Vagina (tissue), 2 donors: ENCODE data around the gene COL18A1.

Experiments used
- POLR2A ChIP-seq, 2 donors: fragments of 450-650 bp; IDR thresholded peaks; one replicate each; pipeline ENCODE4 v1.6.1; 2017; ENCODE audit warnings: antibody characterized with exemption in 2 of 2, mild to moderate bottlenecking in 2 of 2, moderate library complexity in 2 of 2
- TF ChIP-seq, protein P1 (sequence below), 3 experiments: fragments of 450-650 bp in 2 of 3; fragments of 200-600 bp in 1 of 3; sonication (generic) in 1 of 3; IDR thresholded peaks; one replicate each; pipeline ENCODE4 v1.5.1; 2017 to 2019; ENCODE audit warnings: antibody characterized with exemption in 3 of 3, mild to moderate bottlenecking in 2 of 3, moderate library complexity in 2 of 3

- TF ChIP-seq, protein P1, sequence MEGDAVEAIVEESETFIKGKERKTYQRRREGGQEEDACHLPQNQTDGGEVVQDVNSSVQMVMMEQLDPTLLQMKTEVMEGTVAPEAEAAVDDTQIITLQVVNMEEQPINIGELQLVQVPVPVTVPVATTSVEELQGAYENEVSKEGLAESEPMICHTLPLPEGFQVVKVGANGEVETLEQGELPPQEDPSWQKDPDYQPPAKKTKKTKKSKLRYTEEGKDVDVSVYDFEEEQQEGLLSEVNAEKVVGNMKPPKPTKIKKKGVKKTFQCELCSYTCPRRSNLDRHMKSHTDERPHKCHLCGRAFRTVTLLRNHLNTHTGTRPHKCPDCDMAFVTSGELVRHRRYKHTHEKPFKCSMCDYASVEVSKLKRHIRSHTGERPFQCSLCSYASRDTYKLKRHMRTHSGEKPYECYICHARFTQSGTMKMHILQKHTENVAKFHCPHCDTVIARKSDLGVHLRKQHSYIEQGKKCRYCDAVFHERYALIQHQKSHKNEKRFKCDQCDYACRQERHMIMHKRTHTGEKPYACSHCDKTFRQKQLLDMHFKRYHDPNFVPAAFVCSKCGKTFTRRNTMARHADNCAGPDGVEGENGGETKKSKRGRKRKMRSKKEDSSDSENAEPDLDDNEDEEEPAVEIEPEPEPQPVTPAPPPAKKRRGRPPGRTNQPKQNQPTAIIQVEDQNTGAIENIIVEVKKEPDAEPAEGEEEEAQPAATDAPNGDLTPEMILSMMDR (IDR thresholded peaks at IDR 0.05), result no peak
- TF ChIP-seq POLR2A (IDR thresholded peaks at IDR 0.05), result no peak
These were observed 65.1 kb downstream of the COL18A1 start for GRCh38 chr21:45470087-45470515.
